Measurements from ENCODE around the gene OVOL3.

GRCh38 chr19:36103040-36103626 is 7.8 kb upstream of the OVOL3 start:
- TF ChIP-seq POLR2A (IDR thresholded peaks at IDR 0.05) (no peak), CTCF (IDR thresholded peaks at IDR 0.05) (no peak)
